ENCODE data around the gene SPDYE6.
"Not testable (repeated sequence)": the region's sequence is repeated elsewhere in the genome, so short reads cannot be mapped to it uniquely, and the experiment has no call there.

The SPDYE6 gene

GRCh38 chr7:102317231-102318059, 38.8 kb downstream of the SPDYE6 start:
- no peak for DNase-seq

DNA sequence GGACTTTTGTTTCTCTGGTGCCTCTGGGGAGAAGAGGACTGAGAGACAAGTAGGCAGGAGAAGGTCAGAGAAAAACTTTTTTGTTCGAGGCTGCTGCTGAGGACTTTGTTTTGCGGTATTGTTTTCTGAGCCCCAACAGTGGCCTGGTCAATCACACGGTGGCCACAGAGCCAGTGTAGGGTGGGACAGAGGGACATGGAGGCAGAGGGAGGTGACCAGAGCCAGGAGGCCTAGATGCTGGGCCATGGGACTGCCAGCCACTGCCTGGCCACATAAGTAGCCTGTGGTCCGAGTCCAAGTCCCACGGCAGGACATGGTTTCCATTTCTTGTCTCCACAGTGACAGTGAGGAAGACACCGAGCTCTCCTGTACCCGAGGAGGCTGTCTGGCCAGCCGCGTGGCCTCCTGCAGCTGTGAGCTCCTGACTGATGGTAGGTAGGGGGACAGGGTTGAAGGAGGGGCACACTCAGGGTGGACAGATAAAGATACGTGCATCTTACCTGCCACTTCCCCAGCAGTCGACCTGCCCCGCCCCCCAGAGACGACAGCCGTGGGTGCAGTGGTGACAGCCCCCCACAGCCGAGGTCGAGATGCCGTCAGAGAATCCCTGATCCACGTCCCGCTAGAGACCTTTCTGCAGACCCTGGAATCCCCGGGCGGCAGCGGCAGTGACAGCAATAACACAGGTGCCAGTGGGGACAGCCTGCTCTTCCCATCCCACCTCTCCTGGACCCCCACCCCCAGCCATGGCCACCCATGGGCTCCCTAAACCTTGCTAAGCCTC, 42.1 kb downstream of the SPDYE6 start:
- no peak for DNase-seq

DNA sequence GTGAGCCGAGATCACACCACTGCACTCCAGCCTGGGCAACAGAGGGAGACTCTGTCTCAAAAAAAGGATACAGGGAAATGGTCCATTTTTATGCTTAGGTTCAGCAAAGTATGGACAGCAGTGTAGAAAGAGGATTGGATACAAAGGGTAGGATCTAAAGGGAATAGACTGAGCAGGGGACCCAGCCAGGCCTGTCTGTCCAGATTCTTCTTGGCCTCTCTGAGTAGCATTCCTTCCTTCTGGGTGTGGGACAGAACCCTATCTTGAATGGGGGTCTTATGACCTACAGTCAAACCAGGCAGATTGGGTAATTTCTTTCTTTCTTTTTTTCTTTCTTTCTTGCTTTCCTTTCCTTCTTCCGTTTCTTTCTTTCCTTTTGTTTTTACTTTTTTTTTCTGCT, 43.9 kb downstream of the SPDYE6 start:
- no peak for DNase-seq

DNA sequence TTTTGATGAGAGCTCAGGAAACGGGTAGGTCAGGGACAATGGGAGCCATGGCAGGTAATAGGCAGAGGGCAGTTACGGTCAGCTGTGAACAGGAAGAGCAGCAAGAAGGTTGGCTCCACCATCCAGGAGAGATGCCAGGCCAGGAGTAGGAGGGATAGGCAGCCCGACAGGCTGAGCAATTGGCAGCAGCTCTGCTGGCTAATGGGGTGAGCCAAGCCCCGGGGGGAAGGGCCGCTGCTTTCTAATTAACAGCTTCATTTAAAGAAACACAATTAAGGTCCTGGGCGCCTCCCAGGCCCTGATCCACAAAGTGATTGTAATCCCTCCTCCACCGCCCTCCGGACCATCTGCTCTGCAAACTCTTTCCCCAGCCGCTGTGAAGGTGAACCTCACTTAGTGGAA, 45.8 kb downstream of the SPDYE6 start:
- DNase-seq = no peak

GRCh38 chr7:102306916-102307677, 49.1 kb downstream of the SPDYE6 start:
- no peak for DNase-seq

DNA sequence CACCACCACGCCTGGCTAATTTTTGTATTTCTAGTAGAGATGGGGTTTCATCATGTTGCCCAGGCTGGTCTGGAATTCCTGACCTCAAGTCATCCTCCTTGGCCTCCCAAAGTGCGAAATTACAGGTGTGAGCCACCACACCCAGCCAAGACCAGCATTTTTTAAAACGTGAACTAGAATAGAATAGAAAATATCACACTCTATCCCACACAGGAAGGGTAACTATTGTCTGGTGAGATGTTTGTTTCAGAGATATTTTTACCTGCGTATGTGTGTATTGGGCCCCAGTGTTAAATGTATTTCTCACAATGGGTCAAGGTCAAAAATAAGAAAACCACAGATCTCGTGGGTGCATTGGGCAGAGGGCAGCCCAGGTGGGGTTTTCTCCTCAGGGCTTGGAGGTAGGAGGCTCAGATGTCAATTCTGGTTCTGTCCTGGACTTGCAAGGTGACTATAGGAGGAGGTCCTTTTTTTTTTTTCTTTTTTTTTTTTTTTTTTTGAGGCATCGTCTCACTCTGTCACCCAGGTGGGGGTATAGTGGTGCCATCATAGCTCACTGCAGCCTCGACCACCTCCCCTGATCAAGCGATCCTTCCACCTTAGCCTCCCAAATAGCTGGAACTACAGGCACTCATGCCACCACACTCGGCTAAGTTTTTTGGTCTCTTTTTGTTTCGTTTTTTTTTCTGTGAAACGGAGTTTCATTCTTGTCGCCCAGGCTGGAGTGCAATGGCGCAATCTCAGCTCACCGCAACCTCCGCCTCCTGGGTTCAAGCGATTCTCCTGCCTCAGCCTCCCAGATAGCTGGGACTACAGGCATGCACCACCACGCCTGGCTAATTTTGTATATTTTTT, 50.6 kb downstream of the SPDYE6 start:
- DNase-seq = no peak

DNA sequence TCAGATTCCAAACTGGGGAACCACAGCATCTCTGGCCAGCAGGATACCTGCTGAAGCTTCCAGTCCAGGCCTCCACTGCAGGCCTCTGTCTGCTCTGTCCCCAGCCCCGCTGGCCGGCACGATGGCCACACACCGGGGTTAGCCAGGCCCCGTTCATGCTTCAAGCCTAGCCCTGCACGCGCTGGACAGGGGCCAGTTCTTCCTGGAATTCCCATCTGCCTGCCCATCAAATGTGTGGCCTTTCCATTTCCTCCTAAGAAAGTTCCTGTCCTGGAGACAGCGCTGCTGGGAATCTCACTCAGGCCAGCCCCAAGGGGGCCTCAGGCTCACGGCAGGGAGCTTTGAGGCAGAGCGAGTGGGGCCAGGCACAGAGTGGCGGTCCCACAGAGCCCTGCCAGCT, 51.6 kb downstream of the SPDYE6 start:
- peak; percentile 11 for DNase-seq

DNA sequence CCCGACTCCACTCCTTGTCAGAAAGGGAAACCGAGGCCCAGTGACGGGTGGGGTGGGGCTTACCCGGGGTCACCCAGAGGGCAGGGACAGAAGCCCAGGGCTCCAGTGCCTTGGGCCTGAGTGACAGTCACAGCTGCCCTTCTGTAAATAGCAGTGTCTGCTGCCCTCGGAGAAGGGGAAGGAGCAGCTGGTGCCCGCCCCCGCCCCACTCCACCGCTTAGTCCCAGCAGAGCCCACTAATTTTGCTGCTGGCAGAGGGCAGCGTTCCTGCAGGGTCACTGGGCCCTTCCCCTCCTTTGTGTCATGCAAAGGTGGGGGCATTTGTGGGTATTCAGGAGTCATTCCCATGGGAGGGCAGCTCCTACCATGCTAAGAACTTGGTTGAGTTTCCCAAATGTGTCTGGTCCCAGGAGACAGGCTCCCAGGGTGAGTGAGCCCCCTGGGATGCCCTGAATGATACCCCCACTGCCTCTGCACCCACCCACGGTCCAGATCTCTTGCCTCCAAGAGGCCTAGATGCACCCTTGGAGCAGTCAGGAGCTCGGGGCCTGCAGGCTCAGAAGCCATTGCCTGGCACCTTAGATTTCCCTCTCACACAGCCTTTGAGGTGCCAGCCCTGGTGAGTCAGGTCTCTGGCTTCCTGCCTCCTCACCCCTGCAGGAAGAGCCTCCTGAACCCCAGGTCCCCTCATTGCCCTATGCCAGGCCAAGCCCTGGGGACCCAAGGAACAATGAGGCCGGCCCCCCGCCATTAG, 52.4 kb downstream of the SPDYE6 start:
- DNase-seq = peak; percentile 57

DNA sequence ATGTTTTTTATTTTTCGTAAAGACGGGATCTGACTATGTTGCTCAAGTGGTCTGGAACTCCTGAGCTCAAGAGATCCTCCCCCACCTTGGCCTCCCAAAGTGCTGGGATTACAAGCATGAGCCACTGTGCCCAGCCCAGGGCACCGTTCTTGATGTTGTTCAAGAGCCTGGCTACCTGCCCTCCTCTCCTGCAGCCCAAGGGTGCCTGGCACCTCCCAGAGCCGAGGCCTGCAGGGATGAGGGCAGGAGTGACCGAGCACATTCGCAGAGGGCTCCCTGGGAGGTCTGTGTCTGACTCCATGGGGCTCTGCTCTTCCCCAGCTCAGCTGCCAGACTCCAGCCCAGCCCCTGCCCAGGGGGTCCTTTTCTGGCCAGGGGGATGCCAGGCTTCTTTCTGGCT, 54.2 kb downstream of the SPDYE6 start:
- no peak for DNase-seq

DNA sequence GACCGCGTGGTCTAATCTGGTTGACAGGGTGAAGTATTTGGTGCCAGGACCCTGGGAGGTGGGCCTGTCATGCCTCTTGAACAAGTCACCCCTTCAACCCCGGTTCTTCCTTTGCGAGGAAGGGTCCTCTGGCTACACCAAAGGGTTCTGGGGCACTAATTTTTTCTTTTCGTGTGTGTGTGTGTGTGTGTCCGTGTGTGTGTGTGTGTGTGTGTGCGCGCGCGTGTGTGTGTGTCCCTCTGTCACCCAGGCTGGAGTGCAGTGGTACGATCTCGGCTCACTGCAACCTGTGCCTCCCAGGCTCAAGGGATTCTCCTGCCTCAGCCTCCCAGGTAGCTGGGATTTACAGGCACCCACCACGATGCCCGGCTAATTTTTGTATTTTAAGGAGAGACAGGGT, 54.9 kb downstream of the SPDYE6 start:
- DNase-seq = not testable (repeated sequence)

GRCh38 chr7:102300643-102301221, 55.5 kb downstream of the SPDYE6 start:
- DNase-seq = no peak

DNA sequence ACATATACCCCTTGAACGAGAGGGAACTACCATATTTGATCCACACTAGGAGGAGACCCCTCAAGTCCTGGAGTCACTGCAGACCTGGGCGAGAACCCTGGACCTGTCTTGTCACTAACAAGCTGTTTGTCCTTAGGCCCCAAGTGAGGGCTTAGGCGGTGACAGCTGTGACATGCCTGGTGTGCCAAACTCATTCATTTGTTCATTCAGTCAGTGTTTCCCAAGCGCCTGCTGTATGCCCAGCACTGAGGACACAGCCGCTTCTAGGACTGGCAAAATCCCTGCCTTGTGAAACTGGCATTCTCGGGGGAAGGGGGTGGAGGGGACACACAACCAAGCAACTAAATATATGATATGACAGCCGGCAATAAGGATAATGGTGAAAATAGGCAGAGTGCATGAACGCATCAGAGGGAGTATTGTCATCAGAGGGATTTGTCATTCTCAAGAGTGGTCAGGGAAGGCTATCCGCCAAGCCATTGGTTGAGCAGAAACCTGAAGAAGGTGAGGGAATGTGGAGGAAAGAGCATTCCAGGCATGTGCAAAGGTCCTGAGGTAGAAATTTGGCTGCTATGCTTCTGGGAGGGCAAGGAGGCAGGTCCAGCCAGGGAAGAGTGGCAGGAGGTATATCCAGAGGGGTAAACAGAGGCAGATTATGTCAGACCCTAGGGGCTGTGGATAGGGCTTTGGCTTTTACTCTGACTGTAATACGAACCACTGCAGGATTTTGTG, 58.6 kb downstream of the SPDYE6 start:
- DNase-seq = no peak

DNA sequence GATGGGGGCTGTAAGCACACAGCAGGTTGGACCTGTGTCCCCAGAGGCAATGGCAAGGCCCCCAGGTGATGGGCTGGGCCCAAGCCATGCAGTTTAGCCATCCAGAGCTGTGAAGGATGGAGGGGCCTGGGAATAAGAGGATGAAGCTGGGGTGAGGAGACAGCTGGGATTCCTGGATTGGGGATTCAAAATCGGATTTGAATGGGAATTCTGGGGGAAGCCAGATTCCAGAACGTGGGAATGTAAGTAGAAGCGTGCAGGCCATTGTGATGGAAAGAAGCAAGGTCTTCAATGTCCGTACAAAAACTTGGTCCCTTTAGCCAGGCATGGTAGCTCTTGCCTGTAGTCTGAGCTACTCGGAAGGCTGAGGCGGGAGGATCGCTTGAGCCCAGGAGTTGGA, 59.7 kb downstream of the SPDYE6 start:
- no peak for DNase-seq

DNA sequence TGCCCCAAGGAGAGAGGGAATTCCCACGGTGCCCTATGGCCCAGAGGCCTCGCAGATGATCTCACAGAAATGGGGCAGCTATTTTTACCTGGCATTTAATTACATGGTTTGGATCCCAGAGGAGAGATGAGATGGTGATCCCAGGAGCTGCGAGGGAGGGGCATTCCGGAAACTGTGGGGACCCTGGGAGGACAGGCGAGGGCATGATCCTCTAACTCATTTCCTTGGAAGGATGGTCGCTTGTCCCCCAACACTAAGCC, 60.1 kb downstream of the SPDYE6 start:
- DNase-seq = no peak

Measured in SHP77 treated with DMSO at 0.1 percent for 48 hours (cell line).